GM21825 (cell line): ENCODE results near the gene ZFAND3.

Source experiments
- ATAC-seq: cut with Tn5 transposase; IDR thresholded peaks from one replicate; pipeline ENCODE4 v1.9.1; 2021; ENCODE audit warnings: mild to moderate bottlenecking, moderate library complexity; ENCODE audit not compliant: unreplicated experiment

Gene ZFAND3

GRCh38 chr6:38175786-38176185 lies 356.3 kb downstream of the ZFAND3 start:
- ATAC-seq = no peak

- no peak for ATAC-seq
These were observed 357.5 kb downstream of the ZFAND3 start for GRCh38 chr6:38176797-38177751.

- ATAC-seq = no peak
These were observed 358.5 kb downstream of the ZFAND3 start for GRCh38 chr6:38177882-38178583.

- no peak for ATAC-seq
These were observed 359.0 kb downstream of the ZFAND3 start for GRCh38 chr6:38178584-38178886.

GRCh38 chr6:38179300-38179699 lies 359.8 kb downstream of the ZFAND3 start:
- ATAC-seq = no peak

GRCh38 chr6:38179794-38180430 lies 360.4 kb downstream of the ZFAND3 start:
- no peak for ATAC-seq

GRCh38 chr6:38180586-38180985 lies 361.1 kb downstream of the ZFAND3 start:
- no peak for ATAC-seq

GRCh38 chr6:38182426-38182825 lies 362.9 kb downstream of the ZFAND3 start:
- ATAC-seq = no peak

- no peak for ATAC-seq
These were observed 364.5 kb downstream of the ZFAND3 start for GRCh38 chr6:38183856-38184584.

GRCh38 chr6:38184585-38185080 lies 365.1 kb downstream of the ZFAND3 start:
- no peak for ATAC-seq

GRCh38 chr6:38185244-38185643 lies 365.7 kb downstream of the ZFAND3 start:
- no peak for ATAC-seq

GRCh38 chr6:38185752-38186151 lies 366.2 kb downstream of the ZFAND3 start:
- ATAC-seq = no peak

- no peak for ATAC-seq
These were observed 367.8 kb downstream of the ZFAND3 start for GRCh38 chr6:38187325-38187724.

- no peak for ATAC-seq
These were observed 368.5 kb downstream of the ZFAND3 start for GRCh38 chr6:38187811-38188590.

GRCh38 chr6:38188677-38189335 lies 369.3 kb downstream of the ZFAND3 start:
- no peak for ATAC-seq

GRCh38 chr6:38191418-38191817 lies 371.9 kb downstream of the ZFAND3 start:
- no peak for ATAC-seq

- no peak for ATAC-seq
These were observed 372.5 kb downstream of the ZFAND3 start for GRCh38 chr6:38192011-38192410.

- ATAC-seq = no peak
These were observed 373.0 kb downstream of the ZFAND3 start for GRCh38 chr6:38192487-38192886.

GRCh38 chr6:38193051-38193450 lies 373.5 kb downstream of the ZFAND3 start:
- ATAC-seq = no peak
